H1 (cell line): ENCODE measurements around the gene CDX2. TPM values are rescaled to one million over a fixed set of nuclear protein-coding genes. Genes with fewer than 3 reads are reported as not detected.

Experiments
- CTCF ChIA-PET: fragments of 300-600 bp; sonication (Branson Sonifier 250); formaldehyde crosslinking; loops from one replicate; lab custom pipeline; 2021; ENCODE audit not compliant: partially characterized antibody; lab: Charles Lee
- POLR2A ChIA-PET: fragments of 300-600 bp; sonication (Branson Sonifier 250); formaldehyde crosslinking; loops from one replicate; lab custom pipeline; 2021; ENCODE audit warnings: inconsistent platforms; ENCODE audit not compliant: partially characterized antibody; lab: Charles Lee
- DNase-seq, 2 experiments: peaks; one replicate each; pipeline versions ENCODE4 v3.0.0 to v3.0.0-alpha.2; 2010 to 2022; ENCODE audit warnings: low spot score in 2 of 2, low read depth in 1 of 2, mixed read lengths in 1 of 2
- FAIRE-seq: peaks from 2 replicates; lab custom pipeline; 2011; peaks lifted over from hg19 to GRCh38; lab: Jason Lieb, UNC
- H2AFZ ChIP-seq: 2 replicates; pipeline ENCODE4 v1.8.1; 2012; ENCODE audit warnings: low read length, inconsistent platforms
- H2AK5ac ChIP-seq: 2 replicates; pipeline ENCODE4 v1.6.1; 2013; ENCODE audit warnings: low read depth, low read length
- H2BK120ac ChIP-seq: replicated peaks from 2 replicates; pipeline ENCODE3; 2013; ENCODE audit warnings: low read depth, low read length, inconsistent platforms
- H2BK12ac ChIP-seq: 2 replicates; pipeline ENCODE4 v1.6.1; 2013; ENCODE audit warnings: low read depth, low read length
- H2BK15ac ChIP-seq: 2 replicates; pipeline ENCODE4 v1.6.1; 2013; ENCODE audit warnings: low read length
- H2BK20ac ChIP-seq: 2 replicates; pipeline ENCODE4 v1.6.1; 2013; ENCODE audit warnings: low read length
- H2BK5ac ChIP-seq: 2 replicates; pipeline ENCODE4 v1.6.1; 2013; ENCODE audit warnings: low read depth, low read length
- H3K14ac ChIP-seq: 2 replicates; pipeline ENCODE4 v1.6.1; 2013; ENCODE audit warnings: inconsistent platforms; ENCODE audit not compliant: insufficient read length
- H3K18ac ChIP-seq: 2 replicates; pipeline ENCODE4 v1.6.1; 2013; ENCODE audit warnings: low read length; ENCODE audit errors: extremely low read depth
- H3K23ac ChIP-seq: 2 replicates; pipeline ENCODE4 v1.6.1; 2013; ENCODE audit warnings: inconsistent platforms; ENCODE audit not compliant: insufficient read length
- H3K23me2 ChIP-seq: 2 replicates; pipeline ENCODE4 v1.6.1; 2013; ENCODE audit warnings: low read depth, low read length
- H3K27ac ChIP-seq: 2 replicates; pipeline ENCODE4 v1.6.1; 2011; ENCODE audit warnings: low read depth, low read length, inconsistent platforms
- H3K27me3 ChIP-seq, 4 experiments: replicated peaks in 1 of 4; 1 replicate in 1 of 4; 2 replicates in 3 of 4; pipeline versions ENCODE4 v1.6.1 to v1.8.1; 2011 to 2013; ENCODE audit warnings: low read length in 3 of 4, mild to moderate bottlenecking in 3 of 4, inconsistent platforms in 2 of 4, mixed read lengths in 2 of 4, moderate library complexity in 1 of 4; ENCODE audit not compliant: control insufficient read depth in 3 of 4, insufficient read depth in 3 of 4; ENCODE audit errors: extremely low read depth in 1 of 4
- H3K36me3 ChIP-seq, 4 experiments: 2 replicates each; pipeline versions ENCODE4 v1.6.1 to v1.8.1; 2011 to 2013; ENCODE audit warnings: mild to moderate bottlenecking in 4 of 4, low read length in 3 of 4, moderate library complexity in 2 of 4, control low read depth in 1 of 4, inconsistent platforms in 1 of 4; ENCODE audit not compliant: insufficient read depth in 4 of 4, control insufficient read depth in 2 of 4
- H3K4ac ChIP-seq: replicated peaks from 2 replicates; pipeline ENCODE3; 2013; ENCODE audit warnings: low read length, low read depth, mixed read lengths, inconsistent platforms; ENCODE audit not compliant: insufficient read length
- H3K4me1 ChIP-seq, 4 experiments: replicated peaks in 1 of 4; 1 replicate in 1 of 4; 2 replicates in 3 of 4; pipeline versions ENCODE4 v1.6.1 to v1.8.1; 2011 to 2013; ENCODE audit warnings: low read length in 3 of 4, inconsistent platforms in 2 of 4, mixed read lengths in 1 of 4; ENCODE audit not compliant: insufficient read depth in 4 of 4, control insufficient read depth in 3 of 4
- H3K4me2 ChIP-seq, 2 experiments: 2 replicates each; pipeline versions ENCODE4 v1.6.1 to v1.8.1; 2011 to 2013; ENCODE audit warnings: low read depth in 2 of 2, low read length in 2 of 2, control low read depth in 1 of 2, inconsistent platforms in 1 of 2, mild to moderate bottlenecking in 1 of 2; ENCODE audit not compliant: insufficient read depth in 1 of 2
- H3K4me3 ChIP-seq, 4 experiments: fragments of 200-600, 300-600 bp in 1 of 4; sonication (generic), shearing (Covaris generic), sonication (Bioruptor Twin) in 1 of 4; 2 replicates each; pipeline versions ENCODE4 v1.5.1 to v1.8.1; 2011 to 2016; ENCODE audit warnings: low read length in 4 of 4, low read depth in 3 of 4, control low read depth in 2 of 4, inconsistent platforms in 2 of 4, mild to moderate bottlenecking in 2 of 4, mixed read lengths in 1 of 4, moderate library complexity in 1 of 4; ENCODE audit not compliant: insufficient read depth in 2 of 4; ENCODE audit errors: extremely low read depth in 1 of 4
- H3K56ac ChIP-seq: replicated peaks from 2 replicates; pipeline ENCODE3; 2013; ENCODE audit warnings: low read depth, mild to moderate bottlenecking, mixed read lengths, low read length, inconsistent platforms; ENCODE audit not compliant: insufficient read length
- H3K79me1 ChIP-seq: 2 replicates; pipeline ENCODE4 v1.6.1; 2013; ENCODE audit warnings: low read depth, low read length, control low read depth
- H3K79me2 ChIP-seq, 2 experiments: 2 replicates each; pipeline versions ENCODE4 v1.6.1 to v1.8.1; 2012 to 2013; ENCODE audit warnings: low read length in 2 of 2, mild to moderate bottlenecking in 2 of 2, inconsistent platforms in 1 of 2; ENCODE audit not compliant: insufficient read depth in 2 of 2, control insufficient read depth in 1 of 2
- H3K9ac ChIP-seq, 4 experiments: replicated peaks in 1 of 4; 1 replicate in 1 of 4; 2 replicates in 3 of 4; pipeline versions ENCODE4 v1.6.1 to v1.8.1; 2011 to 2013; ENCODE audit warnings: low read depth in 3 of 4, low read length in 3 of 4, control low read depth in 2 of 4, mild to moderate bottlenecking in 2 of 4, moderate library complexity in 2 of 4, inconsistent platforms in 1 of 4; ENCODE audit errors: extremely low read depth in 1 of 4
- H3K9me3 ChIP-seq, 2 experiments: 2 replicates each; pipeline versions ENCODE4 v1.6.1 to v1.8.1; 2012 to 2013; ENCODE audit warnings: mild to moderate bottlenecking in 2 of 2, moderate library complexity in 2 of 2, control low read depth in 1 of 2, inconsistent platforms in 1 of 2, low read depth in 1 of 2, low read length in 1 of 2, mixed read lengths in 1 of 2; ENCODE audit not compliant: insufficient read depth in 2 of 2
- H4K20me1 ChIP-seq, 2 experiments: replicated peaks in 1 of 2; 2 replicates each; pipeline versions ENCODE3 to v1.8.1; 2011 to 2013; ENCODE audit warnings: inconsistent platforms in 2 of 2, low read length in 2 of 2, mild to moderate bottlenecking in 1 of 2; ENCODE audit not compliant: insufficient read depth in 2 of 2, control insufficient read depth in 1 of 2
- H4K5ac ChIP-seq: 2 replicates; pipeline ENCODE4 v1.6.1; 2013; ENCODE audit warnings: low read length, low read depth, mixed read lengths, inconsistent platforms; ENCODE audit not compliant: insufficient read length
- H4K8ac ChIP-seq: 2 replicates; pipeline ENCODE4 v1.8.0; 2013; ENCODE audit warnings: mild to moderate bottlenecking, moderate library complexity, low read length, inconsistent platforms; ENCODE audit not compliant: insufficient read depth; ENCODE audit errors: extremely low read depth
- H4K91ac ChIP-seq: replicated peaks from 2 replicates; pipeline ENCODE3; 2013; ENCODE audit warnings: low read length, mixed read lengths, inconsistent platforms; ENCODE audit not compliant: insufficient read length
- CHD1 ChIP-seq: IDR thresholded peaks from 2 replicates; pipeline ENCODE4 v1.6.1; 2012; ENCODE audit warnings: low read depth, low read length, improper control_type of control experiment
- GABPA ChIP-seq: IDR thresholded peaks from 2 replicates; pipeline ENCODE4 v1.6.1; 2011; ENCODE audit warnings: mild to moderate bottlenecking, low read length, moderate library complexity, borderline replicate concordance; ENCODE audit not compliant: insufficient read depth
- SIX5 ChIP-seq: IDR thresholded peaks from 2 replicates; pipeline ENCODE4 v1.6.1; 2011; ENCODE audit warnings: mild to moderate bottlenecking, low read depth, low read length
- SRF ChIP-seq: IDR thresholded peaks from 2 replicates; pipeline ENCODE4 v1.6.1; 2011; ENCODE audit warnings: mild to moderate bottlenecking, low read depth, low read length, moderate library complexity
- TBP ChIP-seq: IDR thresholded peaks from 2 replicates; pipeline ENCODE4 v1.6.1; 2011; ENCODE audit warnings: low read depth, low read length, improper control_type of control experiment
- YY1 ChIP-seq: IDR thresholded peaks from 2 replicates; pipeline ENCODE4 v1.6.1; 2011; ENCODE audit warnings: low read depth, mild to moderate bottlenecking, low read length
- WGBS, 2 experiments: shearing (Covaris generic) in 1 of 2; methylation state at CpG; one replicate each; pipeline versions ENCODE4 v1.1.6 to v1.1.7; 2013 to 2015; ENCODE audit warnings: low lambda C conversion rate in 2 of 2, mixed read lengths in 2 of 2, inconsistent platforms in 1 of 2, low coverage in 1 of 2, missing lambda C conversion rate in 1 of 2; ENCODE audit not compliant: insufficient replicate concordance in 2 of 2, insufficient coverage in 1 of 2, insufficient read length in 1 of 2; ENCODE audit errors: extremely low coverage in 1 of 2, missing lambda C conversion rate in 1 of 2; 5-methylcytosine and 5-hydroxymethylcytosine counted together
- polyA plus RNA-seq, 7 experiments: library from polyadenylated mRNA; depleted of rRNA in 3 of 7; stranded (reverse) in 5 of 7; unstranded in 2 of 7; fragments of >200 nt in 5 of 7; fragments of 200-250 nt in 2 of 7; gene quantifications; 1 replicate in 5 of 7; 2 replicates in 1 of 7; 4 replicates in 1 of 7; pipeline versions ENCODE4 v1.2.1 to v1.2.3, GENCODE V29; 2011 to 2013; ENCODE audit warnings: missing spikeins in 2 of 7, mixed read lengths in 2 of 7
- total RNA-seq: library from RNA; stranded (reverse); fragmentation: NEBNext Ultra II Directional; extraction: Animal tissue kit (Norgen Biotek cat#: 25700); gene quantifications from 2 replicates; pipeline ENCODE4 v1.2.1, GENCODE V29; 2021
- TF ChIP-seq, protein P1 (sequence below), 3 experiments: IDR thresholded peaks; 1 replicate in 2 of 3; 2 replicates in 1 of 3; pipeline versions ENCODE4 v1.5.1 to v1.6.1; 2011; ENCODE audit warnings: low read length in 3 of 3, mild to moderate bottlenecking in 3 of 3, inconsistent platforms in 2 of 3, low read depth in 1 of 3, moderate library complexity in 1 of 3; ENCODE audit not compliant: insufficient read depth in 1 of 3; ENCODE audit errors: control extremely low read depth in 1 of 3

Gene CDX2
- total and polyA plus RNA-seq, 2 of the 8 experiments (the other 6 are each of a cell fraction or from before 2014, with no cell fraction given) = 0.09 TPM; not detected in 1

DNA sequence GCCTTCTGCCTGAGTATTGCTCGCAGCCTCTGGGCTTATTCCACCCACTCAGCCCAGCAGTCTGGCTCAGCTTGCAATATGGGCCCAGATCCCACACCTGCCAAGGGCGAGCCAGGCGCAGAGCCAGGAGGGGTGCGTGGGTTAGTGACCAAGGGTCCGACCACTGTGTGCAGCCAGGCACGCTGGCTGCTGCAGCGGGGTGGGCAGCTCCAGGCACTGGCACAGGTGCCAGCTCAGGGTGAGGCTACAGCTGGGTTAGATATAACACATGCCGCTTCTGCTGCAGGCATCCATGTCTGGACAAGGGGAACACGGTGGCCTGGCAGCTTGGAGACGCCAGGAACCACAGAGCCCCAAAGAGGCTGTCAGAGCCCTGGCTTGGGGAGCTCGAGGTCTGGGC lies 31.9 kb upstream of the CDX2 start:
- Histone ChIP-seq H2AK5ac (no peak overlapping the region), H2BK12ac (no peak overlapping the region), H3K4ac (no peak overlapping the region), H2AFZ (no peak overlapping the region), H2BK5ac (no peak overlapping the region), H3K79me1 (no peaks in the 10 kb centered on the region), H3K56ac (no peak overlapping the region), H2BK15ac (no peak overlapping the region), H3K14ac (no peak overlapping the region), H3K9ac (no peak overlapping the region), H3K4me2 (no peak overlapping the region), H3K9me3 (no peaks in the 10 kb centered on the region), H4K5ac (no peak overlapping the region), H3K18ac (no peak overlapping the region), H4K91ac (no peak overlapping the region), H2BK20ac (no peak overlapping the region), H3K27ac (no peak overlapping the region), H3K27me3 (no peaks in the 10 kb centered on the region), H3K4me1 (peaks cover 0 to 8% (median 5%) of the 10 kb centered on the region in 4 experiments; a peak in 4 of 7 replicates), H3K4me3 (no peak overlapping the region), H3K36me3 (no peaks in the 10 kb centered on the region), H3K23ac (no peak overlapping the region), H3K79me2 (no peaks in the 10 kb centered on the region), H3K23me2 (no peaks in the 10 kb centered on the region), H4K20me1 (no peaks in the 10 kb centered on the region), H4K8ac (0 out of 2 replicates have a peak overlapping the region, but pooled peaks have one; percentile 20), H2BK120ac (no peak overlapping the region)
- TF ChIP-seq SIX5 (no peak), GABPA (no peak), YY1 (no peak), TBP (no peak), SRF (no peak), CHD1 (no peak)
- TF ChIP-seq, protein P1, sequence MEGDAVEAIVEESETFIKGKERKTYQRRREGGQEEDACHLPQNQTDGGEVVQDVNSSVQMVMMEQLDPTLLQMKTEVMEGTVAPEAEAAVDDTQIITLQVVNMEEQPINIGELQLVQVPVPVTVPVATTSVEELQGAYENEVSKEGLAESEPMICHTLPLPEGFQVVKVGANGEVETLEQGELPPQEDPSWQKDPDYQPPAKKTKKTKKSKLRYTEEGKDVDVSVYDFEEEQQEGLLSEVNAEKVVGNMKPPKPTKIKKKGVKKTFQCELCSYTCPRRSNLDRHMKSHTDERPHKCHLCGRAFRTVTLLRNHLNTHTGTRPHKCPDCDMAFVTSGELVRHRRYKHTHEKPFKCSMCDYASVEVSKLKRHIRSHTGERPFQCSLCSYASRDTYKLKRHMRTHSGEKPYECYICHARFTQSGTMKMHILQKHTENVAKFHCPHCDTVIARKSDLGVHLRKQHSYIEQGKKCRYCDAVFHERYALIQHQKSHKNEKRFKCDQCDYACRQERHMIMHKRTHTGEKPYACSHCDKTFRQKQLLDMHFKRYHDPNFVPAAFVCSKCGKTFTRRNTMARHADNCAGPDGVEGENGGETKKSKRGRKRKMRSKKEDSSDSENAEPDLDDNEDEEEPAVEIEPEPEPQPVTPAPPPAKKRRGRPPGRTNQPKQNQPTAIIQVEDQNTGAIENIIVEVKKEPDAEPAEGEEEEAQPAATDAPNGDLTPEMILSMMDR (IDR thresholded peaks at IDR 0.05; ENCODE audit: control extremely low read depth in 1 of 3, insufficient read depth in 1 of 3, low read depth in 1 of 3, low read length in 3 of 3) = no peak
- DNase-seq (no peak), FAIRE-seq (no peak)
- POLR2A ChIA-PET = interaction anchor here (0.8 kb wide), 1 partner anchor 11 kb away, joined by 3 read pairs; no protein-coding TSS in a partner anchor
- CTCF ChIA-PET = interaction anchor here (0.6 to 2.1 kb wide), 8 partner anchors 11 to 235 kb away, joined by 3 to 8 read pairs (median 3); no protein-coding TSS in a partner anchor
- WGBS, 2 experiments = 91% methylated on average over 10 of the region's 11 CpGs; no CpG with 5 or more reads in 1 of the 2 experiments
